HG03045 (cell line): ENCODE measurements around the gene PPT2.

Experiments
- ATAC-seq: cut with Tn5 transposase; IDR thresholded peaks from one replicate; pipeline ENCODE4 v1.9.1; 2021; ENCODE audit warnings: mild to moderate bottlenecking, moderate library complexity; ENCODE audit not compliant: unreplicated experiment

The PPT2 gene

GRCh38 chr6:32153564-32154513 lies at the start of gene PPT2:
Gene PPT2, plus strand, starts transcription at chr6:32154141. Its CDS starts 454 bp downstream, at chr6:32154595.
- ATAC-seq = peak; percentile 19

DNA sequence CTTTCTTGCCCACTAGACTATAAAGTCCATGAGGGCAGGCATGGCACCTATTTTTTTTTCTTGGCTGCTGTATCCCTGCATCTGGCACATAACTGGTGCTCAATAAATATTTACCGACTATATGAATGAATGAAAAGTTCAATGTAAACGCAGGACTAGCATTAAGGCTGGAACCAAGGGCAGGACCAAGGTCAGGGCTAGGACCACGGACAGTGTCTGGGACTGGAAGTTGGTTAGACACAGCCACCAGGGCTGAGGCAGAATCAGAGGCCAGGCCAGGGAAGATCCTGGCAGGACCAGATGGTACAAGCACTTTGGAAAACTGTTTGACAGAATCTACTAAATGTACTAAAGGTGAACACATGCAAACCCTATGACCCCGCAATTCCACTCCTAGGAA lies 48.5 kb upstream of the PPT2 start:
- ATAC-seq = no peak

DNA sequence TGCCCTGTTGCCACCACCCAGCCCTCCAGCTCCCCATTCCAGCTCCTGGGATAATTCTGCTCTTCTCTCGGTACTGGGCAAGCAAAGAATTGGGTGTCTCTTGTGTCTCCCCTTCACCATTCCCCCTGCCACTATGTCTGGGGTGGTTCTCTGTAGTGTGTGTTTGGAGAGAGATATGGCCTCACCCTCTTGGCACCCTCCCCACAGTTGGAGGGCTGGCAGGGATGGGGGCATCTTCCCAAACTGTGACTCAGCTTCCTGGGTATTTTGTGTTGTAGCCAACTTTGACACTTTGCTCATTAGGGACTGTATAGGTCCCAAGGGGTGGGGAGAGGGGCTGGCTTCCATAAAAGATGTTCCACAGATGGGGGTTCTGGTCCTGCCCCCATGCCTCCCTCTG lies 46.5 kb upstream of the PPT2 start:
- no peak for ATAC-seq

DNA sequence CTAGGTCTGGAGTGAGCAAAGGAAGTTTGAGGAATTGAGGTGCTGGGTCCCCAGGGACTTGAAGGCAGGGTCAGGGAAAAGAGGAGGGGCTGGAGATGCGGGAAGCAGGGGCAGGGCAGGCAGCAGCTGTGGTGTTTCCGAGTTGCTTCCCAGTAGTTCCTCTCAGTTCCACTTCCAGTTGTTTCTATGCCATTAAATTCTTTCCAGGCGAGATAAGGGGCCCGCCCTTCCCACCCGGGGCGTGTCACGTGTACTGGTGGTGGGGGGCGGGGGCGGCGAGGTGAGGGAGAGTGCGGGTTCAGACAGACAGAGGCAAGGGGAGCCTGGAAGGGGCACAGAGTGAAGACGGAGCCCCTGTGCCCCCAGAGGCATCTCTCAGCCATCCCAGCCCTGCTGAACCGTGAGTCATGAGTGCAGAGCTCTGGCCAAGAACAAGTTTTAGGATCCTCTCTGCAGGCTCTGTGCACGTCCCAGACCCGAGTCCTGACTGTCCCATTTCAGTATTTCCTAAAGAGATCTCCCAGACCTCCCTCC lies 45.8 kb upstream of the PPT2 start:
- no peak for ATAC-seq

- no peak for ATAC-seq
Measured at GRCh38 chr6:32108727-32109113, 45.2 kb upstream of the PPT2 start.

- ATAC-seq = no peak
Measured at GRCh38 chr6:32109114-32109764, 44.7 kb upstream of the PPT2 start, which contains the start of gene TNXB. Gene TNXB, minus strand, starts transcription at chr6:32109338. Its CDS starts 11,140 bp downstream, at chr6:32098198.

GRCh38 chr6:32109765-32110160 lies 44.2 kb upstream of the PPT2 start:
- ATAC-seq = no peak

- no peak for ATAC-seq
Measured at GRCh38 chr6:32110632-32111031, 43.3 kb upstream of the PPT2 start.

DNA sequence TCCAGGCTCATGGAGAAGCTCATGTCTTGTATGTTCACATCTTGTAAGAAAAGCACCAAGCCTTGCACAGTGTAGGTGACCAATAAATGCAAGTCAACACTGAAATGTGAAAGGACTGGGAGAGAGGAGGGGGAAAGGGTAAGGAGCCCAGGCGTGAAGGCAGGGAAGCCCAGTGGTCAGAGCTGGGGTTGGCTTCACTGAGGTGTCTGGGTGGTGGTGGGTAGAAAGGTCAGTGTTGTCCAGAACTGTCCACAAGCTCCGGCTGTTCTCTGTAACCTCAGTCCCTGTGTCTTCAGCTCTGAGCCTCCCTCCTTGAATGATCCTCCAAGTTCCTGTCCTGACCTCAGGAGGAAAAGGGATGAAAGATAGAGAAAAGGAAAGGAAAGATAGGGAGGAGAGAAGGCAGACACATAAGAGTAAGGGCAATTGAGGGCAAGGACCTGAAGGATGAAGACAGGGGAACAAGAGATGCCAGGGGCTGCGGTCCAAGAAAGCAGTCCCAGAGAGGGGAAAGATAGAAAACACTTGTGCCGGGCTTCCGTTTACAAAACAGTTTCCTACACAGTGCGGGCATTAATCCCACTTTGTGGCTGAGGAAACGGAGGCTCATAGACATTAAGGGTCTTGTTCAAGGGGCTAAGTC lies 42.4 kb upstream of the PPT2 start:
- ATAC-seq = no peak

GRCh38 chr6:32112431-32112980 lies 41.4 kb upstream of the PPT2 start:
- no peak for ATAC-seq

GRCh38 chr6:32113386-32114352 lies 40.3 kb upstream of the PPT2 start:
- no peak for ATAC-seq

GRCh38 chr6:32114796-32115195 lies 39.1 kb upstream of the PPT2 start:
- ATAC-seq = no peak

DNA sequence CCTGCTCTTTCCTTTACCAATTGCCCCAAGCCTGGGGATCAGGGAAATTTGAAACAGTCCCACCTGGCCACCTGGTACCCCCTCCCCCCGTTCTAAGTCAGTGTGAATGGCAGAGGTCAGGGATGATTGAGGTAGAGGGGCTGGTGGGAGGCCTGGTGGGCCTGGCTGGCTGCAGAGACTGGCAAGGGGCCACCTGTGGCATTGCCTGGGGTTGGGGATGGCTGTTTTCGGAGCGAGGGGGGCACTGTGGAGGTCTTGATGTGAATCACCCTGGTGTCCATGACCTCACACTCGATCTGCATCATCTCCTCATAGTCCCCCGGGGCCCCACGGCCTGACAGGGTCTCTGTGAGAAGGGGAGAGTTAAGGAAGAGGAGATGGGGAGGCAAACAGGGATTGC lies 38.3 kb upstream of the PPT2 start:
- ATAC-seq = no peak

DNA sequence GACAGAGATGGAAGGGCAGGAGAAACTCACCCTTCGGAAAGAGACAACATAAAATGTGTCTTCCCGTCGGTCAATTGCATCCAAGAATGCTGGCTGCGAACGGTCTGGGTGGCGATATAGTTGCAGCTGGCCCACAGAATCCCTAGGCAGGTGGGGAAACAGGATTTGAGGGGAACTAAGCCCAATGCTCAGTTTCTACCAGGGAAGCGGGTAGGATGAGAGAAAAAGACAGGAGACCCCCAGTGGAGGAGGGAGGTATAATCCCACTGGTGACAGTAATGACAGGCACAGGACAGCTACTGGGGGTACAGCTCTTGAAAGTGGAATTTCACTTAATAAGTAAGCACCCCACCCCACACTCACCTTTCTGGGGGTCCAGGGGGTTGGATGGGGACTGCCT lies 37.3 kb upstream of the PPT2 start:
- ATAC-seq = no peak

- no peak for ATAC-seq
Measured at GRCh38 chr6:32117461-32117860, 36.5 kb upstream of the PPT2 start.

DNA sequence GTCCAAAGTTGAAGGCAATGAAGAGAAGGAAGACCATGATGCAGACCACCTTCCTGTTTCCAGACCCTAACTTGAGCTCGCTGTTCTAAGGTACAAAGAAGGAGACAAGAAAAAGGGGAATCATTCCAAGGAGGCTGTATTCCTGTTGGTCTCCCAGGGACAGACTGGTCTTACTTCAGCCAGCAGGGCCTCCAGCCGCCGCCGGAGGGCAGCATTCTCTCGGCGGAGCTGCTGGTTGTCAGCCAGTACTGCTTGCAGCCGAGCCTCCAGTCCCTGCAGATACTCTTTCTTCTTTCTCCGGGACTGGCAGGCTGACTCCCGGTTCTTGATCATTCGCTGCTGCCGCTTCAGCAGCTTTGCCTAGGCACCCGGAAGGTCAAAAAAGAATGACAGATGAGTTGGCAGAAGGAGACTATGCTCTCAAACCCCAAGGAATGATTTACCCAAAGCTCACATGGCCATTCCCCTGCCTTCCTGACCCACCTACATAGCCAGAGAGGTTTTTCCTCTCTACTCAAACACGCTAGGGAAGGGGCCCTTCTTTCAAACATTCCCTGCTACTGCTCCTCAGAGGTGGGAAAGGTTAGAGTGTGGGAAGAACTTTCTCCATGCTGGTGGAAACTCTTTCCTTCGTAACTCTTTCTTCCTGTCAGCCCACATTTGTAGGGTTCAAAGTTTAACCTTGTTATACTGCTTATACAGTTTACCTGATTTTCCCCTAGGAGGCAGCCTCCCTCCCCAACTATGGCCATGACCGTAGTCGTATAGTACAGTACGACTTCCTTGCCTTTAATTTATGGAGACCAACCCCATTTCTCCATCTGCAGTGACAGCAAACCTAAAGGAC lies 34.9 kb upstream of the PPT2 start:
- no peak for ATAC-seq

DNA sequence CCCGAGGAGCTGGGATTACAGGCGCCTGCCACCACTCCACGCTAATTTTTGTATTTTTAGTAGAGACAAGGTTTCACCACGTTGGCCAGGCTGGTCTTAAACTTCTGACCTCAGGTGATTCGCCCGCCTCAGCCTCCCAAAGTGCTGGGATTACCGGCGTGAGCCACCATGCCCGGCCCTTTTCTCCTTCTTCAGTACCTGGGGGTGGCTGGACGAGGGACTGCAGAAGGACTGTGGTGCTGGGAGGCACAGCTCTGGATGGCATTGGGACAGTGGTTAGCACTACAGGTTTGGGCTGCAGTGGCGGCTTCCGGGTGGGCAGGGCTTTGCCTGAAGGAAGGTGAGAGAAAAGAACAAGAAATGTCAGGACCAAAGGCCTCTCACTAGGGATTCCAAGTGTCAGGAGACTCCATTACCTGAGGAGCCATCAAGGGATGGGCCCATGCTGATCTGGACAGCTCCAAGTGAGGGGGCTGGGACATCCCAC lies 33.3 kb upstream of the PPT2 start:
- no peak for ATAC-seq

DNA sequence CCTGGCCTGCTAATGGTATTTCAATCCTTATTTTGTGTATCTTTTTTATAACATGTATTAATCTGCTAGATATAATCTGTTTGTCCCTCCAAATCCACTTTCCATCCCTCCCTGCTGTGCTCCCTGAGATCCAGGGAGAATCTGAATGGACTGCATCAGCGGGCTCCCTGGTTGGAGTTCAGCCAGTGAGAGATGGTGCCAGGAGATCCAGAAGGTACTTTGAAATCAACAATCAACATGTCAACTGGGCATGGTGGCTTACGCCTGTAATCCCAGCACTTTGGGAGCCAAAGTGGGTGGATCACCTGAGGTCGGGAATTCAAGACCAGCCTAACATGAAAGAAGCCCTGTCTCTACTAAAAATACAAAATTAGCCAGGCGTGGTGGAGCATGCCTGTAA lies 30.3 kb upstream of the PPT2 start:
- no peak for ATAC-seq

GRCh38 chr6:32126880-32127279 lies 27.1 kb upstream of the PPT2 start:
- no peak for ATAC-seq
